GM19351 (cell line): ENCODE measurements around the gene KLK12.

Experiments used
- ATAC-seq: cut with Tn5 transposase; IDR thresholded peaks from one replicate; pipeline ENCODE4 v1.9.1; 2021; ENCODE audit warnings: mild to moderate bottlenecking, moderate library complexity; ENCODE audit not compliant: unreplicated experiment

Gene KLK12

GRCh38 chr19:50983625-50984292 is 51.0 kb downstream of the KLK12 start, which contains the start of gene KLK7:
Gene KLK7, minus strand, starts transcription at chr19:50983917. Its CDS starts 1,518 bp downstream, at chr19:50982399.
- no peak for ATAC-seq

GRCh38 chr19:50982186-50982585 is 52.6 kb downstream of the KLK12 start:
- no peak for ATAC-seq

- ATAC-seq, result no peak
Measured at GRCh38 chr19:50981587-50982146, 53.1 kb downstream of the KLK12 start.

GRCh38 chr19:50980208-50980607 is 54.6 kb downstream of the KLK12 start:
- ATAC-seq, result no peak

GRCh38 chr19:50979758-50980157 is 55.0 kb downstream of the KLK12 start:
- no peak for ATAC-seq
